GM23338 (cell line): ENCODE data around the gene PACS2. TPM values are rescaled to one million over a fixed set of nuclear protein-coding genes. Genes with fewer than 3 reads are reported as not detected.

ENCODE experiments used
- ATAC-seq: fragments of 200-7000 bp; cut with Tn5 transposase; 3 replicates; pipeline ENCODE4 v1.9.1; 2020
- DNase-seq: peaks from one replicate; pipeline ENCODE4 v3.0.0-alpha.2; 2015; ENCODE audit warnings: low spot score
- H2AFZ ChIP-seq: fragments of 200-600 bp; sonication (generic); 2 replicates; pipeline ENCODE4 v1.8.0; 2016; ENCODE audit warnings: antibody characterized with exemption, mild to moderate bottlenecking, moderate library complexity
- H3F3A ChIP-seq: fragments of 200-600 bp; sonication (generic); replicated peaks from 2 replicates; pipeline ENCODE4 v1.8.0; 2017; ENCODE audit warnings: antibody characterized with exemption, mixed run types, low read depth
- H3K27ac ChIP-seq: fragments of 200-600 bp; sonication (generic); 2 replicates; pipeline ENCODE4 v1.6.1; 2016; ENCODE audit warnings: low read depth
- H3K27me3 ChIP-seq: fragments of 200-600 bp; sonication (generic); 2 replicates; pipeline ENCODE4 v1.8.0; 2016; ENCODE audit warnings: mild to moderate bottlenecking, mixed run types, moderate library complexity; ENCODE audit not compliant: insufficient read depth
- H3K36me3 ChIP-seq: fragments of 200-600 bp; sonication (generic); 2 replicates; pipeline ENCODE4 v1.8.0; 2016; ENCODE audit warnings: mild to moderate bottlenecking; ENCODE audit not compliant: insufficient read depth
- H3K4me1 ChIP-seq: fragments of 200-600 bp; sonication (generic); 2 replicates; pipeline ENCODE4 v1.8.0; 2016; ENCODE audit warnings: mild to moderate bottlenecking, moderate library complexity; ENCODE audit not compliant: insufficient read depth
- H3K4me2 ChIP-seq: fragments of 200-600 bp; sonication (generic); 2 replicates; pipeline ENCODE4 v1.7.1; 2017; ENCODE audit warnings: mixed run types
- H3K4me3 ChIP-seq: fragments of 200-600 bp; sonication (generic); 2 replicates; pipeline ENCODE4 v1.6.1; 2016; ENCODE audit warnings: mixed run types
- H3K79me2 ChIP-seq: fragments of 200-600 bp; sonication (generic); replicated peaks from 2 replicates; pipeline ENCODE4 v1.8.0; 2017; ENCODE audit warnings: mild to moderate bottlenecking; ENCODE audit not compliant: insufficient read depth
- H3K9me2 ChIP-seq: fragments of 200-600 bp; sonication (generic); 2 replicates; pipeline ENCODE4 v1.8.0; 2017; ENCODE audit not compliant: insufficient read depth
- H4K20me1 ChIP-seq: fragments of 200-600 bp; sonication (generic); replicated peaks from 2 replicates; pipeline ENCODE4 v1.8.0; 2017; ENCODE audit warnings: mild to moderate bottlenecking; ENCODE audit not compliant: insufficient read depth
- H3K27ac Mint-ChIP-seq: 2 replicates; pipeline ENCODE4 v1.8.0; 2020; ENCODE audit warnings: inconsistent platforms, mild to moderate bottlenecking, moderate library complexity, mixed read lengths
- H3K27me3 Mint-ChIP-seq: 3 replicates; pipeline ENCODE4 v1.8.0; 2022; ENCODE audit warnings: low read depth, mild to moderate bottlenecking, moderate library complexity, mixed read lengths, inconsistent platforms; ENCODE audit not compliant: insufficient read depth, poor library complexity
- H3K36me3 Mint-ChIP-seq: 3 replicates; pipeline ENCODE4 v1.8.0; 2021; ENCODE audit warnings: low read depth, mild to moderate bottlenecking, inconsistent platforms, moderate library complexity, mixed read lengths
- H3K4me1 Mint-ChIP-seq: 3 replicates; pipeline ENCODE4 v1.8.0; 2020; ENCODE audit warnings: mild to moderate bottlenecking, inconsistent platforms, mixed read lengths
- H3K4me3 Mint-ChIP-seq: 3 replicates; pipeline ENCODE4 v1.8.0; 2021; ENCODE audit warnings: moderate library complexity, mild to moderate bottlenecking, inconsistent platforms, mixed read lengths
- H3K9me3 Mint-ChIP-seq: 3 replicates; pipeline ENCODE4 v1.8.0; 2020; ENCODE audit warnings: moderate library complexity, mild to moderate bottlenecking, inconsistent platforms, mixed read lengths
- CREB1 ChIP-seq: fragments of 250-450 bp; sonication (Bioruptor Pico); IDR thresholded peaks from 2 replicates; pipeline ENCODE4 v1.5.0; 2020; ENCODE audit warnings: low read depth, mild to moderate bottlenecking, moderate library complexity
- CTCF ChIP-seq, 2 experiments: fragments of 200-600 bp in 1 of 2; sonication (generic) in 1 of 2; conservative IDR thresholded peaks; 2 replicates each; pipeline versions ENCODE4 v1.5.1 to v1.6.1; 2016 to 2017; ENCODE audit warnings: antibody characterized with exemption in 2 of 2, low read depth in 2 of 2, mild to moderate bottlenecking in 2 of 2, moderate library complexity in 1 of 2
- EZH2 ChIP-seq: fragments of 200-600 bp; sonication (generic); IDR thresholded peaks from one replicate; pipeline ENCODE4 v1.8.0; 2017; ENCODE audit warnings: antibody characterized with exemption, mild to moderate bottlenecking, low read depth; ENCODE audit not compliant: unreplicated experiment
- EZH2phosphoT487 ChIP-seq: fragments of 200-600 bp; sonication (generic); IDR thresholded peaks from one replicate; pipeline ENCODE4 v1.8.1; 2018; ENCODE audit warnings: antibody characterized with exemption; ENCODE audit not compliant: unreplicated experiment
- JUNB ChIP-seq: IDR thresholded peaks from one replicate; pipeline ENCODE4 v1.6.1; 2016; ENCODE audit warnings: antibody characterized with exemption; ENCODE audit not compliant: unreplicated experiment
- POLR2AphosphoS5 ChIP-seq: IDR thresholded peaks from 2 replicates; pipeline ENCODE4 v1.6.1; 2016; ENCODE audit warnings: antibody characterized with exemption, low read depth
- REST ChIP-seq: IDR thresholded peaks from one replicate; pipeline ENCODE4 v1.6.1; 2018; ENCODE audit warnings: antibody characterized with exemption; ENCODE audit not compliant: unreplicated experiment
- STAT1 ChIP-seq: IDR thresholded peaks from one replicate; pipeline ENCODE4 v1.6.1; 2016; ENCODE audit warnings: antibody characterized with exemption; ENCODE audit not compliant: unreplicated experiment
- ZNF114 ChIP-seq: fragments of 250-450 bp; sonication (Bioruptor Pico); IDR thresholded peaks from 2 replicates; pipeline ENCODE4 v1.5.0; 2020; ENCODE audit warnings: mild to moderate bottlenecking, moderate library complexity
- ZNF331 ChIP-seq: fragments of 250-450 bp; sonication (Bioruptor Pico); IDR thresholded peaks from 2 replicates; pipeline ENCODE4 v1.5.0; 2020; ENCODE audit warnings: low read depth, mild to moderate bottlenecking, moderate library complexity
- ZNF462 ChIP-seq: fragments of 250-450 bp; sonication (Bioruptor Pico); IDR thresholded peaks from 2 replicates; pipeline ENCODE4 v1.5.0; 2020; ENCODE audit warnings: mild to moderate bottlenecking, moderate library complexity
- polyA plus RNA-seq: library from polyadenylated mRNA; unstranded; fragments of >200 nt; fragmentation: Nextera tagmentation; extraction: Ambion mirVana; gene quantifications from 2 replicates; pipeline ENCODE4 v1.2.1, GENCODE V29; 2016
- total RNA-seq: library from RNA; depleted of rRNA; stranded (reverse); fragments of >200 nt; shearing (Covaris generic); gene quantifications from 2 replicates; pipeline ENCODE4 v1.2.3, GENCODE V29; 2014

The PACS2 gene
- total and polyA plus RNA-seq, 2 experiments from 2014 or later, result 22.5 to 79.0 TPM

- Histone ChIP-seq H2AFZ (no peak overlapping the region), H3F3A (no peaks in the 10 kb centered on the region), H3K27me3 (no peaks in the 10 kb centered on the region), H3K4me3 (no peak overlapping the region), H3K4me2 (peak overlapping the region; percentile 32; the same call in 1 of the 2 replicates), H4K20me1 (peaks cover 49% of the 10 kb centered on the region), H3K4me1 (peaks cover 38% of the 10 kb centered on the region), H3K9me2 (no peaks in the 10 kb centered on the region), H3K36me3 (no peaks in the 10 kb centered on the region), H3K79me2 (peaks cover 89% of the 10 kb centered on the region), H3K27ac (no peak overlapping the region; the same call in 1 of the 2 replicates)
- TF ChIP-seq ZNF331 (CRISPR knock-in tag), result no peak
- no peak for TF ChIP-seq ZNF114 (CRISPR knock-in tag)
- no peak for TF ChIP-seq EZH2
- no peak for TF ChIP-seq ZNF462 (CRISPR knock-in tag)
- TF ChIP-seq CREB1, result no peak
- TF ChIP-seq STAT1, result no peak
- no peak for TF ChIP-seq EZH2phosphoT487
- no peak for TF ChIP-seq JUNB
- TF ChIP-seq POLR2AphosphoS5, result no peak
- no peak for TF ChIP-seq CTCF (conservative IDR thresholded peaks at IDR 0.05; ENCODE audit: low read depth in 2 of 2)
- TF ChIP-seq REST, result no peak
- peaks cover 5% of the 10 kb centered on the region; the same call in 2 of the 3 replicates for H3K36me3 Mint-ChIP-seq
- peaks cover 20% of the 10 kb centered on the region for H3K27me3 Mint-ChIP-seq
- peaks cover 73% of the 10 kb centered on the region for H3K4me1 Mint-ChIP-seq
- H3K27ac Mint-ChIP-seq, result no peak overlapping the region
- ATAC-seq, result peak; percentile 2; the same call in 2 of the 3 replicates
- DNase-seq, result no peak
- H3K4me3 Mint-ChIP-seq, result no peak overlapping the region
- no peaks in the 10 kb centered on the region for H3K9me3 Mint-ChIP-seq
Observed at GRCh38 chr14:105326568-105326867, 12.0 kb downstream of the PACS2 start.
